Measurements from ENCODE around the gene ZNF365. TPM values are rescaled to one million over a fixed set of nuclear protein-coding genes. Genes with fewer than 3 reads are reported as not detected.
A peak's percentile ranks its signal among the peaks of the same experiment; 100 is the strongest.

The ZNF365 gene
- total RNA-seq, 1 donor = 7.2 TPM

DNA sequence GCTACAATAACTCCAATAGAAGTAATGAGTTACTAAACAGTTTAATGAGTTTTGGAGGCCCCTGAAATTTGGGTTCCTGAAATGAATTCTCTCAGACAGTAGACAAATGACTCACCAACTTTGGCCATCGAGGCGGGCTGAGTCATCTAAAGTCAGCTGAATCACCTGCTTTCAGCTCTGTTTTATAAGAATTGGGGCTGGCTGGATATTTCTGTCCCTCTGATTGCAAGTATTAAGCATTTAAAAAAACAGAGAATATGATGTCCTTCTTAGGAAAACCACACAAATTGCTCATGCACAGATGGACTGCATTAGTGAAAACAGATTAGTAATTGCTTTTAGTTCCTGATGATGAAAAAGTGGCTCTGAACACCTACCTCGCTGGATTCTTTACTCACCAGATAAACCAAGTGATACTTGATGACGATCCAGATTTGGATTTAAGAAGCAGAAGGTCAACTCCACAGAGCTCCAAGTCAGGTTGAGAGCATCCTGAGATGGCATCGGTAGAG is 59.1 kb downstream of the ZNF365 start:
- TF ChIP-seq, protein P1, sequence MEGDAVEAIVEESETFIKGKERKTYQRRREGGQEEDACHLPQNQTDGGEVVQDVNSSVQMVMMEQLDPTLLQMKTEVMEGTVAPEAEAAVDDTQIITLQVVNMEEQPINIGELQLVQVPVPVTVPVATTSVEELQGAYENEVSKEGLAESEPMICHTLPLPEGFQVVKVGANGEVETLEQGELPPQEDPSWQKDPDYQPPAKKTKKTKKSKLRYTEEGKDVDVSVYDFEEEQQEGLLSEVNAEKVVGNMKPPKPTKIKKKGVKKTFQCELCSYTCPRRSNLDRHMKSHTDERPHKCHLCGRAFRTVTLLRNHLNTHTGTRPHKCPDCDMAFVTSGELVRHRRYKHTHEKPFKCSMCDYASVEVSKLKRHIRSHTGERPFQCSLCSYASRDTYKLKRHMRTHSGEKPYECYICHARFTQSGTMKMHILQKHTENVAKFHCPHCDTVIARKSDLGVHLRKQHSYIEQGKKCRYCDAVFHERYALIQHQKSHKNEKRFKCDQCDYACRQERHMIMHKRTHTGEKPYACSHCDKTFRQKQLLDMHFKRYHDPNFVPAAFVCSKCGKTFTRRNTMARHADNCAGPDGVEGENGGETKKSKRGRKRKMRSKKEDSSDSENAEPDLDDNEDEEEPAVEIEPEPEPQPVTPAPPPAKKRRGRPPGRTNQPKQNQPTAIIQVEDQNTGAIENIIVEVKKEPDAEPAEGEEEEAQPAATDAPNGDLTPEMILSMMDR (IDR thresholded peaks at IDR 0.05; ENCODE audit: insufficient read depth, low read length) = no peak
- DNase-seq (ENCODE audit: low read depth) = peak; percentile 97
- no peak overlapping the region for H3K4me3 ChIP-seq (ENCODE audit: low read depth, low read length)

DNA sequence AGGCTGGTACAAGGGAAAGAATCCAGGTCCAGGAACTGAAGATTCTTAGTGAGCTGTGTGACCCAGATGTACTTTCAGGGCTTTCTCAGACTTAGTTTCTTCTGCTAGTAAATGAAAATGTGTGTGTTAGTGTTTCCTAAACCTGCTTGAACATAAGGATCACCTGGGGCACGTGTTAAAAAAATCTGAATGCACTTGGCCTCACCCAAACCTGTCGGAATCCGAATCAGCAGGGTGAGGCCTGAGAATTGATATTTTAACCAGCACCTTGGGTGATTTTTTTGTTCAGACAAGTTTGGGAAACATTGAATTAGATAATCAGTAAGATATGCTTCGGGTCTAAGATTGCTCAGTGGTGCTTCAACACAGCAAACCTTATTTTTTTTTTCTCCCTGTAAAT is 59.7 kb downstream of the ZNF365 start:
- TF ChIP-seq, protein P1 (IDR thresholded peaks at IDR 0.05; ENCODE audit: insufficient read depth, low read length) = no peak
- no peak overlapping the region for H3K4me3 ChIP-seq (ENCODE audit: low read depth, low read length)
- peak; percentile 10 for DNase-seq (ENCODE audit: low read depth)

DNA sequence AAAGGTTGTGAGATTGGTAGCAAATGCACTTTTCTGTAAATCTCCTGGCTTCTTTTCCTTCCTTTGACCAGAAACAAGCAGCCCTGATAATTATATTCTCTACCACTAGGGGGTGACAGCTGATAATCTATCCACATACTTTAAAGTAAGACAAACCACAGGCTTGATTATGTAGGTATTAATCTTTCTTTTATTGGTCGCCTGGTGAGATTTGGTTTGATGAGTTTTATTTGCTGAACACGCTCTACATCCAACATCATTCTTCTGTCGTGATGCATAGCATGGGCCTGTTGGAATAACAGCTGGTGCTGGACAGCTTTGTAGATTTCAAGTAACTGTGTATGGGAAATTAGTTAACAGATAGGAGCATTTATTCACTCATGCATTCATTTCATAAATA is 63.5 kb downstream of the ZNF365 start:
- H3K4me3 ChIP-seq (ENCODE audit: low read depth, low read length) = no peak overlapping the region
- TF ChIP-seq, protein P1 (IDR thresholded peaks at IDR 0.05; ENCODE audit: insufficient read depth, low read length) = peak; percentile 72
- DNase-seq (ENCODE audit: low read depth) = peak; percentile 89

- H3K4me3 ChIP-seq (ENCODE audit: low read depth, low read length) = no peak overlapping the region
- TF ChIP-seq, protein P1 (IDR thresholded peaks at IDR 0.05; ENCODE audit: insufficient read depth, low read length) = no peak
- no peak for DNase-seq (ENCODE audit: low read depth)
Measured at GRCh38 chr10:62442006-62442405, 67.8 kb downstream of the ZNF365 start.

- TF ChIP-seq, protein P1 (IDR thresholded peaks at IDR 0.05; ENCODE audit: insufficient read depth, low read length) = no peak
- DNase-seq (ENCODE audit: low read depth) = no peak
Measured at GRCh38 chr10:62442894-62443669, 68.9 kb downstream of the ZNF365 start.

GRCh38 chr10:62443866-62444265 is 69.7 kb downstream of the ZNF365 start:
- no peak overlapping the region for H3K4me3 ChIP-seq (ENCODE audit: low read depth, low read length)
- DNase-seq (ENCODE audit: low read depth) = peak; percentile 56
- TF ChIP-seq, protein P1 (IDR thresholded peaks at IDR 0.05; ENCODE audit: insufficient read depth, low read length) = no peak

More at GRCh38 chr10:62442894-62443669, 68.9 kb downstream of the ZNF365 start:
- no peak overlapping the region for H3K4me3 ChIP-seq (ENCODE audit: low read depth, low read length)
